SK-N-MC (cell line): Measurements from ENCODE around the gene KCNAB3.

ENCODE experiments used
- EZH2 ChIP-seq: fragments of 200-600 bp; sonication (generic); IDR thresholded peaks from one replicate; pipeline ENCODE4 v1.6.1; 2017; ENCODE audit warnings: antibody characterized with exemption
- FOXP2 ChIP-seq: optimal IDR thresholded peaks from 2 replicates; pipeline ENCODE3; 2011; ENCODE audit warnings: mild to moderate bottlenecking, moderate library complexity; ENCODE audit not compliant: insufficient read depth; ENCODE audit errors: extremely low read length, control extremely low read depth
- POLR2AphosphoS5 ChIP-seq: IDR thresholded peaks from 2 replicates; pipeline ENCODE4 v1.6.1; 2012; ENCODE audit warnings: mild to moderate bottlenecking, low read depth, low read length, borderline replicate concordance

- TF ChIP-seq POLR2AphosphoS5, result no peak
- TF ChIP-seq EZH2, result no peak
- TF ChIP-seq FOXP2, result no peak
Measured at GRCh38 chr17:7955414-7956227, 26.0 kb upstream of the KCNAB3 start.
